Measurements from ENCODE around the gene MX2.
"Not testable (repeated sequence)": the region's sequence is repeated elsewhere in the genome, so short reads cannot be mapped to it uniquely, and the experiment has no call there.

Gene MX2

GRCh38 chr21:41418393-41418792, 56.6 kb downstream of the MX2 start:
- no peak for DNase-seq (ENCODE audit: low spot score)

- DNase-seq (ENCODE audit: low spot score): no peak
Observed at GRCh38 chr21:41418956-41419680, 57.3 kb downstream of the MX2 start.

- peak; percentile 16 for DNase-seq (ENCODE audit: low spot score)
Observed at GRCh38 chr21:41419921-41420862, 58.4 kb downstream of the MX2 start.

GRCh38 chr21:41420998-41421397, 59.2 kb downstream of the MX2 start:
- DNase-seq (ENCODE audit: low spot score): not testable (repeated sequence)

- no peak for DNase-seq (ENCODE audit: low spot score)
Observed at GRCh38 chr21:41422546-41423304, 60.9 kb downstream of the MX2 start.

- not testable (repeated sequence) for DNase-seq (ENCODE audit: low spot score)
Observed at GRCh38 chr21:41423305-41423636, 61.4 kb downstream of the MX2 start.

GRCh38 chr21:41425588-41425953, 63.7 kb downstream of the MX2 start:
- DNase-seq (ENCODE audit: low spot score): no peak

GRCh38 chr21:41425954-41426675, 64.3 kb downstream of the MX2 start, which contains the start of gene MX1:
Gene MX1, plus strand, starts transcription at chr21:41426239. Its CDS starts 5,832 bp downstream, at chr21:41432071.
- no peak for DNase-seq (ENCODE audit: low spot score)

GRCh38 chr21:41426676-41427404, 65.0 kb downstream of the MX2 start:
- no peak for DNase-seq (ENCODE audit: low spot score)

- no peak for DNase-seq (ENCODE audit: low spot score)
Observed at GRCh38 chr21:41427556-41427955, 65.7 kb downstream of the MX2 start.

GRCh38 chr21:41428311-41428710, 66.5 kb downstream of the MX2 start:
- no peak for DNase-seq (ENCODE audit: low spot score)

GRCh38 chr21:41428847-41429246, 67.0 kb downstream of the MX2 start:
- DNase-seq (ENCODE audit: low spot score): no peak

- DNase-seq (ENCODE audit: low spot score): no peak
Observed at GRCh38 chr21:41429305-41429704, 67.5 kb downstream of the MX2 start.

- no peak for DNase-seq (ENCODE audit: low spot score)
Observed at GRCh38 chr21:41429925-41430491, 68.2 kb downstream of the MX2 start.

GRCh38 chr21:41431788-41432548, 70.1 kb downstream of the MX2 start:
- DNase-seq (ENCODE audit: low spot score): no peak

- DNase-seq (ENCODE audit: low spot score): no peak
Observed at GRCh38 chr21:41432562-41433460, 71.0 kb downstream of the MX2 start.

GRCh38 chr21:41433566-41433965, 71.7 kb downstream of the MX2 start:
- DNase-seq (ENCODE audit: low spot score): no peak

GRCh38 chr21:41435706-41436105, 73.9 kb downstream of the MX2 start:
- no peak for DNase-seq (ENCODE audit: low spot score)

- DNase-seq (ENCODE audit: low spot score): no peak
Observed at GRCh38 chr21:41437729-41438128, 75.9 kb downstream of the MX2 start.
